HUDEP-2 (cell line): ENCODE results near the gene CKM.
A peak's percentile ranks its signal among the peaks of the same experiment; 100 is the strongest.
"Not testable (repeated sequence)": the region's sequence is repeated elsewhere in the genome, so short reads cannot be mapped to it uniquely, and the experiment has no call there.

Experiments
- DNase-seq, 76 experiments: peaks; one replicate each; lab custom pipeline; 2025; ENCODE audit not compliant: unreplicated experiment in 76 of 76; lab: John Stamatoyannopoulos, UW

CKM gene

DNA sequence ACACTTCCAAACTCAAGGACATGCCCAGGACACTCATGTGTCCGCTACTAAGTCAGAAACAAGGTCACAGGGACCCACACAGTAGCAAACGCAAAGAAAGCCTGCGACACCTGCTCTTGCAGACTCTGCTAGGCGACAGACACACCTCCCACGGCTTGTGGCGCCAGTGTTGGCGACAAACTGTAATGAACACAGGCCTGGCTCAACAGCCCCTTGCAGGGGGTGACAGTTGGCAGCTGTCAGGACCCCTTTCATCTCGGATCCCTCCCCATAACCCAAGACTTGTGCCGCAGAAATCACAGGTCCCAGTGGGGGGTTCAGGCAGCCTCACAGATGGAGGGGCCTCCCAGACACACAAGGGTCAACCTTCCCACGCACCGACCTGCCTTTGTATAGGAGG lies 364 bp downstream of the CKM start:
- no peak for DNase-seq

DNA sequence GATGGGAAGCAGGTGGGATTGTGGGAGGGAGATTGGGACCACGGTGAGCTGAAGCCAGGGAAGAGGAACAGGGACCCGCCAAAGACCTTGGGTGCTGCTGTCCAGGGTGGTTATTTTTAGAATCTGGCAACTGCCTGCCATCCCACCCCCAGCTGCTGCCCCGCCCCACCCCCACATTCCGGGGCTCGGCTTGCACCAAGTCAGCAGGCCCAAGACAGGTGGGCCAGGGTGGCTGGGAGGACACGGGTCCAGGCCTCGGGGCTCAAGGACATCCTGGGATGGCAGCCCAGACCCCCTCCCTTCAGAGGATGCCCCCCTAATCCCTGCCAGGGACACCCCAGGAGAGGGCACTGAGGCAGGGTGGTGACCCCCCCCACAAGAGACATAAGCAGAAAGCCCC lies 827 bp downstream of the CKM start:
- DNase-seq, result no peak

DNA sequence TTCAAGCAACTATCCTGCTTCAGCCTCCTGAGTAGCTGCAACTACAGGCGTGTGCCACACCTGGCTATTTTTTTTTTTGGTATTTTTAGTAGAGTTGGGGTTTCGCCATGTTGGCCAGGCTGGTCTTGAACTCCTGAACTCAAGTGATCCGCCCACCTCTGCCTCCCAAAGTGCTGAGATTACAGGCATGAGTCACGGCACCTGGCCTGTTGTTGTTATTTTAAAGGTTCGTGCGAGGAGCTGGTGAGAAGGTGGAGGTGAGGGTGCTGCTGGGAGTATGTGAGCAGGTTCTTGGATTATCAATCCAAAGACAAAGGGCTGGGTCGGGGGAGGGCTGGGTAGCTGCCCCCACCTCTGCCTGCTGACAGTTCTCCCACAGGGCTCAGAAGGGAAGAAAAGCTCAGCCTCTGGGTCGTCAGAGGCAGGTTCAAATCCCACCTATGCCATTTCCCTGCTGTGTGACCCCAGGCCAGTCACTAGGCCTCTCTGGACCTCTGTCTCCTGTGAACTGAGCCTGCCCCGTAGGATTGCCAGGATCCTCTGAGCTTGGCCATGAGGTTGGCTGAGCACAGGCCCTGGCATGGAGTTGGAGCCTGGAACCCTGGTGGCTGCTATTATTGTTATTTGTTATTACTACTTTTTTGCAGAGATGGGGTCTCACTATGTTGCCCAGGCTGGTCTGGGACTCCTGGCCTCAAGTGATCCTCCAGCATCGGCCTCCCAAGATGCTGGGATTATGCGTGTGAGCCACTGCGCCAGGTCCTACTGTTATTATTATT lies 1.5 kb downstream of the CKM start:
- DNase-seq, result no peak

DNA sequence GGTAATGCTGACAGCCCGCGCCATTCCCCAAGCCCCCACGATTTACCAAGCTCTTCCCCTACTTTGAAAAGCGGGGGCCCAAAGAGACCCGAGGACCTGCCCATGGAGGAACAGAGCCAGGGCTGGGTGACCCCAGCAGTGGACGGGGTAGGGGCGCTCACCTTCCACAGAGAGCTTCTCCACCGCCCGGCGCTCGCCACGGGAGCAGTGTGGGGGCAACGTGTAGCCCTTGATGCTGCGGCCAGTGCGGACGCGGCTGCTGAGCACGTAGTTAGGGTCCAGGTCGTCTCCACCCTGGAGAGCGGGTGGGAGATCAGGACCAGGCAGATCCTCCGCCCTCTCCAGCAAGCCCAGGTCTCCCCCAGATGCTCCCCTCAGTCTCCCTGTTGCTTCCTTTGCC lies 7.4 kb downstream of the CKM start:
- DNase-seq, result no peak

DNA sequence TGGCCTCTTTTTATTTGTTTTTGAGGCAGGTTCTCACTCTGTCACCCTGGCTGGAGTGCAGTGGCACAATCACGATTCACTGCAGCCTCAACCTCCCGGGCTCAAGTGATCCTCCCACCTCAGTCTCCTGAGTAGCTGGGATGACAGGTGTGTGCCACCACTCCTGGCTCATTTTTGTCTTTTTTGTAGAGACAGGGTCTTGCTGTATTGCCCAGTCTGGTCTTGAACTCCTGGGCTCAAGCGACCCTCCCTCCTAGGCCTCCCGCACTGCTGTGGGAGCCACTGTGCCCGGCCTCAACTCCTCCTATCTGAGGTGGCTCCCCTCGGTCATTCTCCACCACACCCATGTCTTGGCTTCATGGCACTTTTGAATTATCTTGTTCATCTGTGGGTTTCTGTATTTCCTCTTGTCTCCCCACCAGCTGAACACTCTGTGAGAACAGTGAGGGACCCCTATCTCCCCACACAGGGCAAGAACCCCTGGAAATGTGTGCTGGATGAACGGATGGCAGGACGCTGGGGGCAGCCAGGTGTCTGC lies 7.9 kb downstream of the CKM start:
- DNase-seq, result no peak

DNA sequence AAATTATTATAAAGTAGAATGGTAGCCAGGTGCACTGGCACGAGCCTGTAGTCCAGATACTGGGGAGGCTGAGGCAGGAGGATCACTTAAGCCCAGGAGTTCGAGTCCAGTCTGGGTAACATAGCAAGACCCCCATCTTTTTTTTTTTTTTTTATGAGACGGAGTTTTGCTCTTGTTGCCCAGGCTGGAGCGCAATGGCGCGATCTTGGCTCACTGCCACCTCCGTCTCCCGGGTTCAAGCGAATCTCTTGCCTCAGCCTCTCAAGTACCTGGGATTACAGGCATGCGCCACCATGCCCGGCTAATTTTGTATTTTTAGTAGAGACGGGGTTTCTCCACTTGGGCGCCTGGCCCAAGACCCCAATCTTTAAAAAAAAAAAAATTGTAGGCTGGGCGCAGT lies 10.4 kb downstream of the CKM start:
- not testable (repeated sequence) for DNase-seq

DNA sequence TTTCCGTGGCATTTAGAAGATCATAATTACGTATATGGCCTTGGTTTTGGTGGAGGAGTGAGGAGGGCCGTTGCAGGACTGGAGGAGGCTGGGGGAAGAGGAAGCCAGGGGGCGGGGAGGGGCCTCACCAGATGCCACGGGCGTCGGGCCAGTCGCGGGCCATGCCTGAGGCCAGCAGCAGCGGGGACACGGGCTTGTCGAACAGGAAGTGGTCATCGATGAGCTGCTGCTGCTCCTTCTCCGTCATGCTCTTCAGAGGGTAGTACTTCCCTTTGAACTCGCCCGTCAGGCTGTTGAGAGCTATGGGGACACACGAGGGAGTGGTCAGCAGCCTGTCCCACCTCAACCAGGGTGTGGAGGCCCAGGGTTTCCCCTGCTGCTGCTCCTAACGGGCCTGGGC lies 11.1 kb downstream of the CKM start:
- DNase-seq, result no peak

DNA sequence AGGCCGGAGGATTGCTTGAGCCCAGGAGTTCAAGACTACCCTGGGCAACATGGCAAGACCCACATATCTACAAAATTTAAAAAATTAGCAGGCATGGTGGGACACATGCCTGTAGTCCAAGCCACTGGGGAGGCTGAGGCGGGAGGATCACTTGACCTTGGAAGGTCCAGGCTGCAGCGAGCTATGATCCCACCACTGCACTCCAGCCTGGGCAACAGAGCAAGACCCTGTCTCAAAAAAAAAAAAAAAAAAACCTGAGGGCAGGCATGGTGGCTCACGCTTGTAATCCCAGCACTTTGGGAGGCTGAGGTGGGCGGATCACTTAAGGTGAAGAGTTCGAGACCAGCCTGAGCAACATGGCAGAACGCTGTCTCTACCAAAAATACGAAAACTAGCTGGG lies 13.4 kb downstream of the CKM start:
- not testable (repeated sequence) for DNase-seq

DNA sequence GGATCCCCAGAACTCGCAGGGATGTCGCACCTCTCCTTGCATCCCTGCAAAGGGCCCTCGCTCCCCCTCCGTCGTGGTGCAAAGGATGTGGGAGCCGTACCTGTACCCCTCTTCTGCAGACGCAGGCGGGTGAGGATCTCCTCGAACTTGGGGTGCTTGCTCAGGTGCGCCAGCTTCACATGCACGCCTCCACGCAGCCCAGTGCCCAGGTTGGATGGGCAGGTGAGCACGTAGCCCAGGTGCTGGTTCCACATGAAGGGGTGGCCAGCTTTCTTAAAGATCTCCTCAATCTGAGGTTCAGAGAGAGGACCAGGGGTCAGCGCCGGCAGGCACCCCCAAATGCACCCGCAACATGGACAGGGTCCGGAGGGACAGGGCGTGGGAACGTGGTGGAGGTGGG lies 15.3 kb downstream of the CKM start:
- DNase-seq, result no peak

DNA sequence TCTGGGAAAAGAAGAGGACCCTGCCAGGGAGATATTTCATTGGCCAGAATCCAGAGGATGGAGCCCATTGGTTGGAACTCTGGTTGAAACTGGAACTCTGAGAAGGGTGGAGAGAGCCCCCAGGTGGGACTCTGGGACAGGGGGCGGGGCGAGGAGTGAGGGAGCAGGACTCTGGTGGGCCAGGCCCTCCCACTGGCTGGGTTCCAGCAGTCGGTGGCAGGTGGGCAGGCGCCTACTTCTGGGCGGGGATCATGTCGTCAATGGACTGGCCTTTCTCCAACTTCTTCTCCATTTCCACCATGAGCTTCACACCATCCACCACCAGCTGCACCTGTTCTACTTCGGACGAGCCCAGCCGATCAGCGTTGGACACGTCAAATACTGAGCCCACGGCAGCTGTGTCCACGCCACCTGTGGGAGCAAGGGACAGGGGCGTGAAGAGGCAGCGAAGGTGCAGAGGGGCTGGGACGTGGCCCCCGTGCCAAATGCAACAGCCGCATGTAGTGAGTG lies 16.1 kb downstream of the CKM start:
- DNase-seq, result no peak

DNA sequence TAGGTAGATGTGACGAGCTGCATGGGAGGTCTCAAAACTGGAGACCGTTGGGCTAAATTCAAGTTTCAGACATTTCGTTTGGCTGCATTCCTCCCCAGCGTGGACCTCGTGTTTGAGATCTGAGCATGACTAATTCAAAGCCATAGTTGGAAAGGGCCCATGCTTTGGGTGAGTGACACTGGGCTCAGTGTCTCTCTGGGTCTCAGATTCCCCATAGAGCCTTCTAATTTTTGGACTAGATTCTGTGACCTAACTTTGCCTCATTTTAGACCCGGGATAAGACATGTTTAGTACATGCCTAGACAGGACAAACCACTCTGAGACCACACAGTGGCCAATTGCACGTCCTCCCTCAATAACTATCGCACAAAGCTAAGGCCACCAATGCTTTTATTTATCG lies 16.6 kb downstream of the CKM start:
- DNase-seq, result no peak

DNA sequence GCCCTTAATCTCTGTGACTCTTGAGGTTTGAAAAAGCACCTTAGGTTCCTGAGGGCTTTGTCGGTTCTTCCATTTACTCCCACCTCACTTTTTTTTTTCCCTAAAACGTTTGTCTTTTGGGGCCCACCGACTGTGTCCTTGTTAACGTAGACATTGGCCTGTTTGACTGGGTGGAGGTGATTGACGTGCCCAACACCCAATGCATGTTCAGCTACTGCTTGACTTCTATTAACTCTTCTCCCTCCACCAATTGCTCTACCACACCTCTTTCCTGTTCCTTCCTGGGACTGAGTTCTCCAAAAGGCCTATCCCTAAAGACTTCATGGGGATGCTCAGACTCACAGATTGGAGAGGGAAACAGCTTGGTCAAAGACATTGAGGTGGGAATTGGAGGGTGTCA lies 17.3 kb downstream of the CKM start:
- no peak for DNase-seq

DNA sequence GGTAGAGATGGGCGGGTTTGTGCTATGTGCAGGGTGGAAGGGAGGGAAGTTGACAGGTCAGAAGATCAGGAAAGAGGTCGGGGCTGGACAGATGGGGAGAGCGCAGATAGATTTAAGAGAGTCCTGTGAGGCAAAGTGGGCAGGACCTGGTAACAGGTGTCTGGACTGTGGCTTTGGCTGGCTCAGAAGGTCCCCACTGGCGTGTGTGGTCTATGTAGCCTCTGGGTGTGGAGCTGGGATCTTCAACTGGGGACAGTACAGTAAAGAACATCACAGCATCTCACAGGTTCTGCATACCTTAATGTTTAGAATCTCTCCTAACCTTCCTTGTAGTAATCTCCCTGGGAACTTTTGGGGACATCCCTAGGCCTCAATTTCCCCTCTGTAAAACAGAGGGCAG lies 17.7 kb downstream of the CKM start:
- no peak for DNase-seq

DNA sequence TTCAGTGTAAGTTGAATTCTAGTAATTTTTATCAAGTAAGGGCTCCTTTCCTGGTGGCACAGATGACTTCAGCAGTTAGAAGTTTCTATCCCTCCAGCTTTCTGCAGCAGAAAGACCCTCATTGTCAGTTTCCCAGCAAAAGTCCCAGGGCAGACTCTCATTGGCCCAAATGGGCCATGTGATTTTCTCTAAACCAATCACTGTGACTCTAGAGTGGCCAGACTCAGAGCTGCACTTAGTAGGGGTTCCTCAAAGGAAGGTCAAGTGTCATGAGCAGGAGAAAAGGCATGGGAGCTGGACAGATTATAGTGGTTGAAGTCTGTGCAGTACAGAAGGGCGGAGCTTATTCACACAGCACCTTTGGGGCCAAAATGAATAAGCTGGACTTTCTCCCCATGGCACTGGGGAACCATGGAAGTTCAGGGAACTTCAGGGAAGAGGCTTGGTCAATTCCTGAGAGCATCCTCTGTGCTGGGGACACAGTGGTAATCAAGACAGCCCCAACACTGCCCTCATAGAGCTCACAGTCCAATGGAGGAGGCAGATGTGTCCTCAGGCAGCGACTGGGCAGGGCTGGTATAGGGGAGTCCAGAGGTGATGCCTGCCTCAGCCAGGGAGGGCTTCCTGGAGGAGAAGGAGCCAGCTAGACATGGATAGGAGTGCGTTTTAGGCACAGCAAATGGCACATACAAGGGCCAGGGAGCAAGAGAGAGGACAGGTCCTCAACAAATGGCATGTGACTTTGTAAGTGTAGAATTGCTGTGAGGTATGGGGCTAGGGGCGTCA lies 18.3 kb downstream of the CKM start:
- no peak for DNase-seq

DNA sequence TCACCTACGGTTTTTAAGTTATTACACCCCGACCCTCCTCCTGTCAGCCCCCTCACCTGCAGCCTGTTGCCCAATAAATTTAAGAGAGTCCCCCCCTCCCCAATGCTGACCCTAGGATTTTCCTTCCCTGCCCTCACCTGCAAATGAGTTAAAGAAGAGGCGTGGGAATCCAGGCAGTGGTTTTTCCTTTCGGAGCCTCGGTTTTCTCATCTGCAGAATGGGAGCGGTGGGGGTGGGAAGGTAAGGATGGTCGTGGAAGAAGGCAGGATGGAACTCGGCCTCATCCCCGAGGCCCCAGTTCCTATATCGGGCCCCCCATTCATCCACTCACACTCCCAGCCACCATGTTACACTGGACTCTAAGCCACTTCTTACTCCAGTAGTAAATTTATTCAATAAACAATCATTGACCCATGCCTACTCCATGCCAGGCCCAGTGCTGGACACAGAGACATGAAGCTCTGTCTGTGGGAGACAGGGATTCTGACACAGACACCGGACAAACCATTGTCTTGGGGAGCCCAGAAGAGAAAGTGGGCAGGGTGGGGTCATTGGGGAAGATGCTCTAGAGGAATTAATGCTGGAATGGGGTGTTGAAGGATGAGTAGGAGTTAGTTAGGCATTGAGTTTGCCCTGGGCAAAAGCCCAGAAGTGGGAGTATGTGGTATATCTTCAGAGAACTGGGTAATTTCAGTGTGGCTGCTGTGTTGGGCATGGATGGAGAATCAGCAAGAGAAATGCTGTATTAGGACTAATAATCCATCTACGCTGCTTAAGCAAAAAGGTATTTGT lies 19.2 kb downstream of the CKM start:
- no peak for DNase-seq

DNA sequence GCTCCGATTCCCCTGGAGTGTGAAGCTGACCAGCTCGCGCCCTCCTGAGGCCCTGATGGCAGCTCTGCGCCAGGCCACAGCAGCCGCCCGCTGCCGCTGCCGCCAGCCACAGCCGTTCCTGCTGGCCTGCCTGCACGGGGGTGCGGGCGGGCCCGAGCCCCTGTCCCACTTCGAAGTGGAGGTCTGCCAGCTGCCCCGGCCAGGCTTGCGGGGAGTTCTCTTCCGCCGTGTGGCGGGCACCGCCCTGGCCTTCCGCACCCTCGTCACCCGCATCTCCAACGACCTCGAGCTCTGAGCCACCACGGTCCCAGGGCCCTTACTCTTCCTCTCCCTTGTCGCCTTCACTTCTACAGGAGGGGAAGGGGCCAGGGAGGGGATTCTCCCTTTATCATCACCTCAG lies 20.3 kb downstream of the CKM start:
- DNase-seq, result no peak

DNA sequence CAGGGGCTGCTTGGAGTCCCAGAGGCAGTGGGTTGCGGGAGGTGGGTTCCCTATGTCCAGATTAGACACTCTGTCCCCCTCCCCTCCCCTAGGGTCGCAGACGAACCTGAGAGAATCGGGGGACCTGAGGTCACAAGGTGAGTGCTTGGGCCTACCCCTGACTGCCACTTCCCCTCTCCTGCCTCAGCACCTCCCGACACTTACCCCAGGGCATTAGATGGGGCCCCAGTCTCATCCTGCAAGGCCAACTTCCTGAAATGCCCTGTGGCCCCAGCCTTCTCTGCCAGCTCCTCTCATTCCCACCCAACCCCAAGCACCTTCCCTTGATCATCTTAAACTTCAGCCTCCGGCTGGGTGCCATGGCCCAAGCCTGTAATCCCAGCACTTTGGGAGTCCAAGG lies 23.0 kb downstream of the CKM start:
- DNase-seq, result no peak

DNA sequence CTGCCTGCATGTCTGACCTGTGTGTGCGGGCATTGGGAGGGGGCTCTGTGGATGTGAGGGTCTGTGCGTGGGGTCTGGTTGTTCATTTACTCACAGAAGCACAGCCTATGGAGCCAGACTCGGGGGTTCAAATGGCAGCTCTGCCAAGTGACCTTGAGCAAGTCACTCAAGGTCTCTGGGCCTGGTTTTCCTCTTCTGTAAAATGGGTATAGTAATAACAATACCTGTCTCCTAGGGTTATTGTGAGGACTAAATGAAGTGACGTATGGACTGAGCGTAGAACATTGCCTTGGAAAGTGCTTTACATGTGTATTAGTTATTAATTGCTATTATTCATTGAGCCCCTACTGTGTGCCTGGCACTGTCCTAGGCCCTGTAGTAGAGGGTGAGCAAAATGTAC lies 24.4 kb downstream of the CKM start:
- DNase-seq, result no peak

DNA sequence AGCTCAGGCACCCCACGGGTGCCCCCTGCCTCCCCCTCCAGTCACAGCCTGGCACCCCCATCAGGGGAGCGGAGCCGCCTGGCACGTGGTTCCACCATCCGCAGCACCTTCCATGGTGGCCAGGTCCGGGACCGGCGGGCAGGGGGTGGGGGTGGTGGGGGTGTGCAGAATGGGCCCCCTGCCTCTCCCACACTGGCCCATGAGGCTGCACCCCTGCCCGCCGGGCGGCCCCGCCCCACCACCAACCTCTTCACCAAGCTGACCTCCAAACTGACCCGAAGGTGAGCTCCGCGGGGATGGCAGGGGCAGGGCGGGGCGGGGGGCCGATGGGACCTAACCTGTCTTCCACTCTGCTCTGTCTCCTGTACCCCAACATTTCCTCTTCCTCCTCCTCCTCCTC lies 25.0 kb downstream of the CKM start:
- DNase-seq, result no peak

DNA sequence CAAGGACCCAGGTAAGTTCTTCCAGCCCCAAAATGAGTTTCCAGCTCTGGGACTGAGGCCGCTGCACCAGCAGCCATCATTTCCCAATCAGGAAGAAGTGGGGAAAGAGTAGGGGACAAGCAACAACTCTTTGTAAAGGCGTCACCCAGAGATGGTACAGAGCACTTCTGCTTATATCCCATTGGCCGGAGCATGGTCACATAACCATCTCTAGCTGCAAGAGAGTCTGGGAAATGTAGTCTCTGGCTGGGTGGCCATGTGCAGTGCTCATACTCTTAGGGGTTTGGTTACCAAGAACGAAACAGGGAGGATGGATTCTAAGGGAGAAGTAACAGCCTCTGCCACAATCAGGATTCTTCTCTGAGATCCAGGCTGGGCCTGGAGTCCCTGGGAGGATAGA lies 26.3 kb downstream of the CKM start:
- peak in 1 of 76 experiments; percentile 11 for DNase-seq

DNA sequence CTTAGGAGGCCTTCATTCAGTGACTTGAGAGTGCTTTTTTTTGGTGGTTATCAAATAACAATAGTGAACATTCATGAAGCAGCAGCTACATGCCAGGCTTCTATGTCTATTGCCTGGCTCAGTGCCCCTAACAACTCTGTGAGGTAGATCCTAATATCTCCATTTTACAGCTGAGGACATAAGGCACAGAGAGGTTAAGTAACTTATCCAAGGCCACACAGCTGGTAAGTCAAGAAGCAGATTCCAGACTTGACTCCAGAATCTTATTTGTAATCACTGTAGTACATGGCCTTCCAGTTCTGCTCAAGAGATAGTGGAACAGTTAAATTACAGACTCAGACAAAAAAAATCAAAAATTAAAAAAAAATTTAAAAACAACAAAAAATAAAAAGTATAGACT lies 26.8 kb downstream of the CKM start:
- no peak for DNase-seq
